ENCODE data around the gene CGB5. TPM values are rescaled to one million over a fixed set of nuclear protein-coding genes. Genes with fewer than 3 reads are reported as not detected.

Gene CGB5
- total and polyA plus RNA-seq, 9 of the 15 experiments (the other 6 are each of a cell fraction or from before 2014, with no cell fraction given), result not detected

- TF ChIP-seq ETV5 (CRISPR knock-in tag; IDR thresholded peaks at IDR 0.05; ENCODE audit: low read depth) (0 out of 2 replicates have a peak, but pooled peaks have one; percentile 58), TEAD1 (CRISPR knock-in tag; IDR thresholded peaks at IDR 0.05) (0 out of 4 replicates have a peak, but pooled peaks of 1 of the 2 experiments have one; percentile 41), SMC3 (conservative IDR thresholded peaks at IDR 0.05; ENCODE audit: insufficient read depth, low read depth, low read length) (peak; percentile 52; the same call in 1 of the 2 replicates)
Observed at GRCh38 chr19:48999481-49000325, 43.9 kb upstream of the CGB5 start (continued).

- intact Hi-C loops (cut with micrococcal nuclease), result no loop called here
- peaks cover 77% of the 10 kb centered on the region for H3K36me3 ChIP-seq (ENCODE audit: control insufficient read depth, insufficient read depth, low read length)
Observed at GRCh38 chr19:49004133-49004532, 39.5 kb upstream of the CGB5 start.

More at GRCh38 chr19:49004133-49004532, 39.5 kb upstream of the CGB5 start:
- no peak for TF ChIP-seq E2F8 (IDR thresholded peaks at IDR 0.05; ENCODE audit: low read depth, partially characterized antibody)
- TF ChIP-seq POLR2G (IDR thresholded peaks at IDR 0.05; ENCODE audit: low read depth, low read length), result 0 out of 2 replicates have a peak, but pooled peaks have one; percentile 35
- peak; percentile 50 for TF ChIP-seq RBFOX2 (IDR thresholded peaks at IDR 0.05; ENCODE audit: low read depth, low read length)
- CTCF ChIA-PET (ENCODE audit: low intra/inter-chr PET ratio), result no interaction called here
- in situ Hi-C loops (cut with MboI), result no loop called here
- H3K27me3 ChIP-seq (ENCODE audit: control insufficient read depth in 2 of 2, insufficient read depth in 2 of 2, low read length in 2 of 2), result no peaks in the 10 kb centered on the region
- H3K4me3 ChIP-seq, result no peak overlapping the region
- POLR2A ChIA-PET, result interaction anchor here (0.7 to 1.1 kb wide), 3 partner anchors 9 to 20 kb away, joined by 3 to 5 read pairs (median 4); no protein-coding TSS in a partner anchor
- peaks cover 9% of the 10 kb centered on the region for H3K79me2 ChIP-seq (ENCODE audit: control insufficient read depth, insufficient read depth, low read length)
- peaks cover 4% of the 10 kb centered on the region for H3K9me1 ChIP-seq (ENCODE audit: control insufficient read depth, insufficient read depth, low read length)
- H2AFZ ChIP-seq (ENCODE audit: low read depth, low read length), result no peak overlapping the region
- no peak for DNase-seq (ENCODE audit: extremely low read depth in 1 of 4, low spot score in 3 of 4)
- BruUV-seq (replicated peaks), result no TSS peak
- H3K4me2 ChIP-seq (ENCODE audit: insufficient read depth, low read length), result no peak overlapping the region
- H3K9me3 ChIP-seq (replicated peaks; ENCODE audit: control insufficient read depth, insufficient read depth, low read depth, low read length), result no peaks in the 10 kb centered on the region
- no peak overlapping the region for H3K27ac ChIP-seq (ENCODE audit: extremely low read depth, low read depth, low read length)
- 0 out of 2 replicates have a peak, but pooled peaks cover 2% of the 10 kb centered on the region for H4K20me1 ChIP-seq (replicated peaks; ENCODE audit: control insufficient read depth, insufficient read depth, low read length)
- WGBS (ENCODE audit: insufficient coverage, low coverage, missing lambda C conversion rate), result 98% methylated on average over 15 of the region's 15 CpGs
- ATAC-seq, result no peak
- H3K4me1 ChIP-seq (replicated peaks in 1 of 2; ENCODE audit: control insufficient read depth in 2 of 2, insufficient read depth in 2 of 2, low read length in 2 of 2), result no peaks in the 10 kb centered on the region; a peak in 2 of 5 replicates
- FAIRE-seq, result no peak
- no peak overlapping the region for H3K9ac ChIP-seq (ENCODE audit: insufficient read depth in 1 of 2, low read depth in 2 of 2, low read length in 2 of 2)

Measured in K562 (cell line).